RWPE1 (cell line): ENCODE data around the gene HLCS.

Experiments
- CTCF ChIA-PET: fragments of 350-600 bp; sonication (Branson Sonifier 250); formaldehyde crosslinking; extraction: SDS; loops from one replicate; lab custom pipeline; 2021; lab: Yijun Ruan, JAX
- POLR2A ChIA-PET: fragments of 400-600 bp; formaldehyde crosslinking; extraction: SDS; loops from one replicate; lab custom pipeline; 2020; ENCODE audit warnings: antibody characterized with exemption; ENCODE audit not compliant: low non-redundant PET; lab: Yijun Ruan, JAX
- DNase-seq: peaks from one replicate; pipeline ENCODE4 v3.0.0; 2012; ENCODE audit warnings: low spot score
- H3K27ac ChIP-seq: fragments of 450-650 bp; 2 replicates; pipeline ENCODE4 v1.5.1; 2017
- CTCF ChIP-seq: fragments of 450-650 bp; conservative IDR thresholded peaks from 2 replicates; pipeline ENCODE4 v1.5.1; 2017; ENCODE audit warnings: low read depth, mild to moderate bottlenecking

The HLCS gene

GRCh38 chr21:36889401-36889800, 77.1 kb downstream of the HLCS start:
- no peak for TF ChIP-seq CTCF
- ChIA-PET CTCF (no interaction called here), POLR2A (no interaction called here)
- no peak for DNase-seq
- H3K27ac ChIP-seq, result no peak overlapping the region

- no peak for TF ChIP-seq CTCF
- H3K27ac ChIP-seq, result no peak overlapping the region
- ChIA-PET CTCF (no interaction called here), POLR2A (no interaction called here)
- no peak for DNase-seq
These were observed 78.0 kb downstream of the HLCS start for GRCh38 chr21:36888466-36888865.

- TF ChIP-seq CTCF, result no peak
- no peak overlapping the region for H3K27ac ChIP-seq
- no peak for DNase-seq
- ChIA-PET CTCF (no interaction called here), POLR2A (no interaction called here)
These were observed 78.5 kb downstream of the HLCS start for GRCh38 chr21:36887963-36888362.

- ChIA-PET CTCF (interaction anchor here (0.6 kb wide), 1 partner anchor 15 kb away, joined by 3 read pairs; no protein-coding TSS in a partner anchor), POLR2A (interaction anchor here (0.6 kb wide), 1 partner anchor 35 kb away, joined by 4 read pairs; no protein-coding TSS in a partner anchor)
- no peak for TF ChIP-seq CTCF
- no peak for DNase-seq
- H3K27ac ChIP-seq, result no peak overlapping the region
These were observed 82.7 kb downstream of the HLCS start for GRCh38 chr21:36883532-36884486.

- no peak for TF ChIP-seq CTCF
- no peak for DNase-seq
- POLR2A ChIA-PET, result no interaction called here
- CTCF ChIA-PET, result no interaction called here
- no peak overlapping the region for H3K27ac ChIP-seq
These were observed 83.7 kb downstream of the HLCS start for GRCh38 chr21:36882776-36883175.

GRCh38 chr21:36881228-36881627, 85.2 kb downstream of the HLCS start:
- no peak for TF ChIP-seq CTCF
- ChIA-PET CTCF (no interaction called here), POLR2A (no interaction called here)
- no peak overlapping the region for H3K27ac ChIP-seq
- DNase-seq, result no peak
